MM.1S (cell line): Measurements from ENCODE around the gene SLC25A6.

ENCODE experiments used
- DNase-seq: peaks from one replicate; pipeline ENCODE4 v3.0.0-alpha.2; 2015
- H2AFZ ChIP-seq: fragments of 300-600 bp; sonication (generic); 2 replicates; pipeline ENCODE4 v1.6.0; 2016; ENCODE audit warnings: antibody characterized with exemption, low read length
- H3F3A ChIP-seq: fragments of 300-600 bp; sonication (generic); 2 replicates; pipeline ENCODE4 v1.6.1; 2016; ENCODE audit warnings: mild to moderate bottlenecking, antibody characterized with exemption, low read length, moderate library complexity, mixed read lengths; ENCODE audit not compliant: insufficient read depth
- H3K27ac ChIP-seq: fragments of 300-600 bp; sonication (generic); 2 replicates; pipeline ENCODE4 v1.5.1; 2016; ENCODE audit warnings: mild to moderate bottlenecking, low read length
- H3K27me3 ChIP-seq: fragments of 300-600 bp; sonication (generic); replicated peaks from 2 replicates; pipeline ENCODE4 v1.6.0; 2016; ENCODE audit warnings: low read length; ENCODE audit not compliant: insufficient read depth
- H3K36me3 ChIP-seq: fragments of 300-600 bp; sonication (generic); replicated peaks from 2 replicates; pipeline ENCODE4 v1.6.1; 2016; ENCODE audit warnings: mild to moderate bottlenecking, low read length, mixed read lengths; ENCODE audit not compliant: insufficient read depth
- H3K4me1 ChIP-seq: fragments of 300-600 bp; sonication (generic); 2 replicates; pipeline ENCODE4 v1.6.1; 2016; ENCODE audit warnings: low read length, mixed read lengths
- H3K4me2 ChIP-seq: fragments of 300-600 bp; sonication (generic); 2 replicates; pipeline ENCODE4 v1.6.0; 2016; ENCODE audit warnings: low read depth, low read length
- H3K4me3 ChIP-seq: fragments of 300-600 bp; sonication (generic); 2 replicates; pipeline ENCODE4 v1.5.1; 2016; ENCODE audit warnings: low read length, mixed read lengths
- H3K79me2 ChIP-seq: fragments of 300-600 bp; sonication (generic); 2 replicates; pipeline ENCODE4 v1.6.1; 2016; ENCODE audit warnings: mixed run types, low read length, mixed read lengths
- H3K9ac ChIP-seq: fragments of 300-600 bp; sonication (generic); 2 replicates; pipeline ENCODE4 v1.6.1; 2016; ENCODE audit warnings: low read length, mixed read lengths
- H3K9me2 ChIP-seq: fragments of 300-600 bp; sonication (generic); replicated peaks from 2 replicates; pipeline ENCODE4 v1.6.1; 2016; ENCODE audit warnings: mild to moderate bottlenecking, low read length, mixed read lengths; ENCODE audit not compliant: insufficient read depth
- H3K9me3 ChIP-seq: fragments of 300-600 bp; sonication (generic); replicated peaks from 2 replicates; pipeline ENCODE4 v1.6.1; 2016; ENCODE audit warnings: mild to moderate bottlenecking, low read length, mixed read lengths; ENCODE audit not compliant: insufficient read depth
- H4K20me1 ChIP-seq: fragments of 300-600 bp; sonication (generic); 2 replicates; pipeline ENCODE4 v1.6.1; 2016; ENCODE audit warnings: mild to moderate bottlenecking, low read length, moderate library complexity, mixed read lengths; ENCODE audit not compliant: insufficient read depth
- CTCF ChIP-seq: fragments of 300-600 bp; sonication (generic); IDR thresholded peaks from 2 replicates; pipeline ENCODE4 v1.5.1; 2016; ENCODE audit warnings: antibody characterized with exemption, low read length, mixed read lengths
- EZH2 ChIP-seq: fragments of 300-600 bp; sonication (generic); optimal IDR thresholded peaks from 2 replicates; pipeline ENCODE3; 2017; ENCODE audit warnings: low read depth, mild to moderate bottlenecking, antibody characterized with exemption, low read length, mixed read lengths
- EZH2phosphoT487 ChIP-seq: fragments of 300-600 bp; sonication (generic); IDR thresholded peaks from 2 replicates; pipeline ENCODE4 v1.6.1; 2018; ENCODE audit warnings: antibody characterized with exemption, low read length

Gene SLC25A6

GRCh38 chrX:1393871-1394615 is 2.1 kb upstream of the SLC25A6 start:
- H3K9me2 ChIP-seq, result no peaks in the 10 kb centered on the region
- no peaks in the 10 kb centered on the region; the same call in 1 of the 2 replicates for H3K36me3 ChIP-seq
- DNase-seq, result no peak
- no peak overlapping the region for H2AFZ ChIP-seq
- no peak overlapping the region; the same call in 1 of the 2 replicates for H3K4me2 ChIP-seq
- peaks cover 23% of the 10 kb centered on the region; the same call in 1 of the 2 replicates for H4K20me1 ChIP-seq
- TF ChIP-seq CTCF (no peak), EZH2 (no peak), EZH2phosphoT487 (no peak)
- no peaks in the 10 kb centered on the region for H3K9me3 ChIP-seq
- no peak overlapping the region for H3K4me3 ChIP-seq
- no peak overlapping the region for H3K27ac ChIP-seq
- H3K27me3 ChIP-seq, result no peaks in the 10 kb centered on the region
- H3K79me2 ChIP-seq, result peaks cover 58% of the 10 kb centered on the region
- no peaks in the 10 kb centered on the region for H3K4me1 ChIP-seq
- peaks cover 9% of the 10 kb centered on the region for H3F3A ChIP-seq
- no peak overlapping the region for H3K9ac ChIP-seq

GRCh38 chrX:1392376-1393068 is 609 bp upstream of the SLC25A6 start:
- Histone ChIP-seq H3K27ac (peak overlapping the region; percentile 95), H3K4me1 (no peaks in the 10 kb centered on the region), H3K36me3 (peaks cover 3% of the 10 kb centered on the region; the same call in 1 of the 2 replicates), H3K9me3 (no peaks in the 10 kb centered on the region), H3K4me2 (peak overlapping the region; percentile 68), H3K9ac (peak overlapping the region; percentile 100), H3K9me2 (no peaks in the 10 kb centered on the region), H3K79me2 (peaks cover 72% of the 10 kb centered on the region), H4K20me1 (peaks cover 33% of the 10 kb centered on the region; the same call in 1 of the 2 replicates), H3K27me3 (no peaks in the 10 kb centered on the region), H2AFZ (no peak overlapping the region), H3K4me3 (peak overlapping the region; percentile 71), H3F3A (peaks cover 9% of the 10 kb centered on the region)
- DNase-seq, result peak; percentile 32
- TF ChIP-seq EZH2phosphoT487, result no peak
- no peak for TF ChIP-seq EZH2
- TF ChIP-seq CTCF, result no peak

- Histone ChIP-seq H3K27me3 (no peaks in the 10 kb centered on the region), H3F3A (peaks cover 9% of the 10 kb centered on the region), H3K9ac (peak overlapping the region; percentile 100), H3K36me3 (peaks cover 10% of the 10 kb centered on the region), H3K4me2 (peak overlapping the region; percentile 93), H3K27ac (peak overlapping the region; percentile 95; the same call in 1 of the 2 replicates), H2AFZ (no peak overlapping the region), H3K4me1 (no peaks in the 10 kb centered on the region), H3K9me2 (no peaks in the 10 kb centered on the region), H3K79me2 (peaks cover 77% of the 10 kb centered on the region), H4K20me1 (peaks cover 35% of the 10 kb centered on the region; the same call in 1 of the 2 replicates), H3K9me3 (no peaks in the 10 kb centered on the region), H3K4me3 (peak overlapping the region; percentile 98)
- no peak for DNase-seq
- TF ChIP-seq EZH2phosphoT487 (no peak), EZH2 (no peak), CTCF (no peak)
Measured at GRCh38 chrX:1391370-1391706, 575 bp downstream of the SLC25A6 start.
